Epithelial cell of esophagus (primary cell): ENCODE results near the gene GATA3.
A peak's percentile ranks its signal among the peaks of the same experiment; 100 is the strongest.

Source experiments
- DNase-seq: peaks from one replicate; pipeline ENCODE4 v3.0.0; 2010; ENCODE audit warnings: low read depth
- H3K4me3 ChIP-seq: 2 replicates; pipeline ENCODE4 v1.5.1; 2011; ENCODE audit warnings: mild to moderate bottlenecking, low read length, control low read depth
- TF ChIP-seq, protein P1 (sequence below): IDR thresholded peaks from 2 replicates; pipeline ENCODE4 v1.5.1; 2011; ENCODE audit warnings: low read depth, mild to moderate bottlenecking, low read length, control low read depth, inconsistent platforms; ENCODE audit not compliant: insufficient read depth; ENCODE audit errors: missing control alignments

Gene GATA3

GRCh38 chr10:8066797-8067196, 12.3 kb downstream of the GATA3 start:
- no peak for DNase-seq
- TF ChIP-seq, protein P1, sequence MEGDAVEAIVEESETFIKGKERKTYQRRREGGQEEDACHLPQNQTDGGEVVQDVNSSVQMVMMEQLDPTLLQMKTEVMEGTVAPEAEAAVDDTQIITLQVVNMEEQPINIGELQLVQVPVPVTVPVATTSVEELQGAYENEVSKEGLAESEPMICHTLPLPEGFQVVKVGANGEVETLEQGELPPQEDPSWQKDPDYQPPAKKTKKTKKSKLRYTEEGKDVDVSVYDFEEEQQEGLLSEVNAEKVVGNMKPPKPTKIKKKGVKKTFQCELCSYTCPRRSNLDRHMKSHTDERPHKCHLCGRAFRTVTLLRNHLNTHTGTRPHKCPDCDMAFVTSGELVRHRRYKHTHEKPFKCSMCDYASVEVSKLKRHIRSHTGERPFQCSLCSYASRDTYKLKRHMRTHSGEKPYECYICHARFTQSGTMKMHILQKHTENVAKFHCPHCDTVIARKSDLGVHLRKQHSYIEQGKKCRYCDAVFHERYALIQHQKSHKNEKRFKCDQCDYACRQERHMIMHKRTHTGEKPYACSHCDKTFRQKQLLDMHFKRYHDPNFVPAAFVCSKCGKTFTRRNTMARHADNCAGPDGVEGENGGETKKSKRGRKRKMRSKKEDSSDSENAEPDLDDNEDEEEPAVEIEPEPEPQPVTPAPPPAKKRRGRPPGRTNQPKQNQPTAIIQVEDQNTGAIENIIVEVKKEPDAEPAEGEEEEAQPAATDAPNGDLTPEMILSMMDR = no peak
- no peak overlapping the region for H3K4me3 ChIP-seq

- no peak for DNase-seq
- TF ChIP-seq, protein P1 = no peak
- no peak overlapping the region for H3K4me3 ChIP-seq
Measured at GRCh38 chr10:8069108-8069507, 14.6 kb downstream of the GATA3 start.

DNA sequence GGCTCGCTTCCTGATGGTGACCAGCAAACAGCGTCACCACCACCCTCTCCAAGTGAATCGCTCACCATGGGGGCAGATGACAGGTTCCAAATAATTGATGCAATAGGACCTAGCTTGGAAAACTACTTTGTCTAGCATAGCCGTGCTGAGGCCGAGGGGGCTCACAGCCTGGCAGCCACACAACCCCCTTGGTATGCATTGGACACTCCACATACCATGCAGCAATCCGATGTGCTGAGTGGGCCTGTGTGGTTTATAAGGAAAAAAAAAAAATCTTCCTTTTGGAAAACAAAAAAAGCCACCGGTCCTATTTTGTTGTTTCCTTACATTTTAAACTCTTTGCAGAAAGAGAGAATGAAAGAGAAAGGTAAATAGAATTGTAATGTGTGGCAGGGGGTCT, 15.1 kb downstream of the GATA3 start:
- TF ChIP-seq, protein P1 = no peak
- no peak overlapping the region for H3K4me3 ChIP-seq
- no peak for DNase-seq

DNA sequence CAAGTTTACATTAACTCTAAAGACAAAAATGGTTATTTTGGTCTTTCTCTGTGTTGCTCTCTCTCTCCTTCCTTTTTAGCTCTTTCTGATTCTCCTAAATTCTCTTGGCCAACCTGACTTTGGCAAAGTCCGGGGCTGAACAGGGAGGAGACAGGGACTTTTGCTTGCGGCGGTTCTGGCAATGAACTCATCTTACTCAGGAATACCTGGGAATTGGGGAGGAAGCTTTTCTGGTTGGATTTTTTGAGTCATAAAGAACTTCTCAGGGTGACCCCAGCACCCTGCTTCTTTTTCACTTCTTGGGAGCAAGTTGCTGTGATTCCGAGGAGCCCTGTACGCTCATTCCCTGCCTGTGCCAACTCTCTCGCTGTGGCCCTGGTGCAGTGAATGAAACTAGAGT, 16.0 kb downstream of the GATA3 start:
- DNase-seq = no peak
- TF ChIP-seq, protein P1 = no peak
- H3K4me3 ChIP-seq = no peak overlapping the region

DNA sequence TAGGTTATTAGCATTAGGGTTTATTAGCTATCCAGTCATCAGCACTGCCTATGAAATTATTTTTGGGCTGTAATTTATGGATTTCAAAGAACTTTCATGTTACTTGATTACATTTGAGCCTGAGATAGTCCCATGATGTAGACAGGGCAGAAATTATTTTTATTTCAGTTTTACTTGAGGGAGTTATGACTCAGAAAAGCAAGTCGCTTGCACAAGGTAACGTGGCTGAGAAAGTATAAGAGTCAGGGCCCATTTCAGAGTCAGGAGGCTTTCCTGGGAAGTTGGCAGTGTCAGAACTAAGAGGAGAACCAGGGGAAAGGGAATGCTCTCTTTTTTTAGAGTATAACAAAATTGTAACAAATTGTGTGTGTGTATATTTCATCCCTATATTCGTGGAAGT, 16.5 kb downstream of the GATA3 start:
- peak; percentile 34 for DNase-seq
- TF ChIP-seq, protein P1 = no peak
- no peak overlapping the region for H3K4me3 ChIP-seq

DNA sequence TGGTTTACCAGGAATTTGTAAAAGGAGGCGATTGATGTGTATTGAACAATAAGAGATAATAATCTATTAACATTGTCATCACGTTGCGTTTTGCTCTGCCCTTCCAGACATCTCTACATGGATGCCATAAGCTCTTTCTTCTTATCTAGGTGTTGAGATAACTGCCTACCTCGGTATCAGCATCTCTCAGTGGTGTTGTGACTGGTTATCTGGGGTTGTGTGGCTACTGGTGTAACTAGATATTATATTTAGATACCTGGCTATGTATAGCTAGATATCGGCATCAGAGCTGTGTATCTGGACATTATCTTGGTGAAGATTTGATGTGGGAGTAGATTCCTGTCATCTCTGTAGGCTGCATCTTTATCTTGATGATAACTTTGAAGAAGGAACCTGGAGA, 17.2 kb downstream of the GATA3 start:
- DNase-seq = no peak
- no peak overlapping the region for H3K4me3 ChIP-seq
- TF ChIP-seq, protein P1 = no peak

DNA sequence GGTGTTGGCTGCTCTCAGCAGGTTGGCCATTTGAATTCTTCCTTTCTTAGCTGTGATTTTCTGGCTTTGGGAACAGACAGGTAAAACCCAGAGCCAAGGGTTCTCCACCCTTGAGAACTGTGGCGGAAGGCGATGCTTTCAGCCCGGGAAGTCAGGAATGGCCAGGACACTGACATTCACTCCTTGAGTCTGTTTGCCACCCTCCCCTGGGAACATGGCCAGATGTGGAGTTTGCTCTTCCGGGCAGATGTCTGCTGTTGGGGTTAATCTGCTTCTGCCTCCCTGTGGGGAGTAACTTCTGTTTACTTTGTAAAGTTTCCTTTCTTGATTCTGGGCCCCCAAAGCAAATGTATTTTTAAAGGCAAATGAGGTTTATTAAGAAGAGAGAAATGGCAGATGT, 17.7 kb downstream of the GATA3 start:
- no peak overlapping the region for H3K4me3 ChIP-seq
- no peak for DNase-seq
- TF ChIP-seq, protein P1 = no peak
